Measurements from ENCODE around the gene CD34. TPM values are rescaled to one million over a fixed set of nuclear protein-coding genes. Genes with fewer than 3 reads are reported as not detected.

CD34 gene
- total and polyA plus RNA-seq, 8 donors: 3.2 to 31.2 (median 11.6) TPM

- intact Hi-C loops (cut with DNase I; ENCODE audit: low total_unique reads): loop anchor here (5.0 kb wide), 1 partner anchor 66 kb away; no protein-coding TSS in a partner anchor
- TF ChIP-seq EP300 (IDR thresholded peaks at IDR 0.05) (no peak), POLR2A (IDR thresholded peaks at IDR 0.05) (no peak), CTCF (IDR thresholded peaks at IDR 0.05) (no peak), POLR2AphosphoS5 (IDR thresholded peaks at IDR 0.05) (no peak)
These were observed 19.8 kb downstream of the CD34 start for GRCh38 chr1:207891148-207891547.

DNA sequence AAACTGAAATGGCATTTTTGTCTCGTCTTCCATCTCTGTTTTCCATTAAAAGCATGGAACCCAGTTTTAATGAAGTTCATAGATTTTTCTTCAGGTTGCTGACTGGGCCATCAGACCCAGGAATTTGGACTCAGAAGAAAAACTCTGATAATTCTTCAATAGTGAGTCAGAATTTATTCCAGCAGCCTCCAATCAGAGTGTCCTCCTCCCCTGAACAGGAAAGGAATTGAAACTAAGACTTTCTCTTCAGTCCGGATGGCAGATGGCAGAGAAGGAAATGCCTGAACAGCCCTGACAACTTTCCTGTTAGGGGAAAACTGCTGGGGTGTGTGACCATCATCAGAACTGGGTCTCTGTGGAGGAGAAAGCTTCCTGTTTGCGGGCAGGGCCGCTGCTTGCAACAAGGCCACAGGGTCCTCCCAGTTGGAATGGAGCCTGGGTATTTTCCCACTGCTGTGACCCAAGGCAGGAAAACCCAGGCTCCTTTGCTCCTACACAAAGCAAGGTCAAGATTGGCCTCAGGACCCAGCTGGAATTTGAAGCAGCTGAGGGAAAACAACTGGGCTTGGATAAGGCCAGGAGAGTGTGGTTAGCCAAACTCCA, 20.7 kb downstream of the CD34 start:
- H3K36me3 ChIP-seq: no peaks in the 10 kb centered on the region
- WGBS, 5 donors: 19 to 33% (median 28%) methylated on average over 4 of the region's 4 CpGs
- H3K4me1 ChIP-seq: peaks cover 32 to 52% (median 34%) of the 10 kb centered on the region in 4 donors
- no peaks in the 10 kb centered on the region for H3K9me3 ChIP-seq
- peak overlapping the region; percentile 26 to 86 (median 79) for H3K27ac ChIP-seq
- intact Hi-C loops (cut with DNase I; ENCODE audit: low total_unique reads): loop anchor here (5.0 kb wide), 1 partner anchor 67 kb away; no protein-coding TSS in a partner anchor
- no peak overlapping the region for H3K4me3 ChIP-seq
- TF ChIP-seq POLR2AphosphoS5 (IDR thresholded peaks at IDR 0.05) (peak in 2 of 3 donors; percentile 59 to 70), POLR2A (IDR thresholded peaks at IDR 0.05) (no peak)
- H3K27me3 ChIP-seq: no peaks in the 10 kb centered on the region
- DNase-seq: peak; percentile 66 to 79

More at GRCh38 chr1:207891148-207891547, 19.8 kb downstream of the CD34 start:
- H3K27ac ChIP-seq: peak overlapping the region in 4 of 5 donors; percentile 79 to 86 (median 79)
- H3K27me3 ChIP-seq: no peaks in the 10 kb centered on the region
- no peak overlapping the region for H3K4me3 ChIP-seq
- H3K4me1 ChIP-seq: peaks cover 23 to 43% (median 25%) of the 10 kb centered on the region in 4 donors
- WGBS, 5 donors: 84 to 95% (median 91%) methylated on average over 6 of the region's 6 CpGs
- no peaks in the 10 kb centered on the region for H3K9me3 ChIP-seq
- no peaks in the 10 kb centered on the region for H3K36me3 ChIP-seq
- DNase-seq: peak in 1 of 2 donors; percentile 5

GRCh38 chr1:207888652-207889051, 22.3 kb downstream of the CD34 start:
- Histone ChIP-seq H3K4me1 (peaks cover 36 to 68% (median 49%) of the 10 kb centered on the region in 4 donors), H3K36me3 (no peaks in the 10 kb centered on the region), H3K27me3 (no peaks in the 10 kb centered on the region), H3K4me3 (no peak overlapping the region), H3K9me3 (no peaks in the 10 kb centered on the region), H3K27ac (peak overlapping the region in 4 of 5 donors; percentile 79 to 86 (median 79))
- intact Hi-C loops (cut with DNase I; ENCODE audit: low total_unique reads): no loop called here
- TF ChIP-seq CTCF (IDR thresholded peaks at IDR 0.05) (no peak), EP300 (IDR thresholded peaks at IDR 0.05) (no peak), POLR2A (IDR thresholded peaks at IDR 0.05) (no peak), POLR2AphosphoS5 (IDR thresholded peaks at IDR 0.05) (no peak)
- DNase-seq: peak in 1 of 2 donors; percentile 25
- WGBS, 5 donors: 80 to 90% (median 82%) methylated on average over 5 of the region's 5 CpGs

DNA sequence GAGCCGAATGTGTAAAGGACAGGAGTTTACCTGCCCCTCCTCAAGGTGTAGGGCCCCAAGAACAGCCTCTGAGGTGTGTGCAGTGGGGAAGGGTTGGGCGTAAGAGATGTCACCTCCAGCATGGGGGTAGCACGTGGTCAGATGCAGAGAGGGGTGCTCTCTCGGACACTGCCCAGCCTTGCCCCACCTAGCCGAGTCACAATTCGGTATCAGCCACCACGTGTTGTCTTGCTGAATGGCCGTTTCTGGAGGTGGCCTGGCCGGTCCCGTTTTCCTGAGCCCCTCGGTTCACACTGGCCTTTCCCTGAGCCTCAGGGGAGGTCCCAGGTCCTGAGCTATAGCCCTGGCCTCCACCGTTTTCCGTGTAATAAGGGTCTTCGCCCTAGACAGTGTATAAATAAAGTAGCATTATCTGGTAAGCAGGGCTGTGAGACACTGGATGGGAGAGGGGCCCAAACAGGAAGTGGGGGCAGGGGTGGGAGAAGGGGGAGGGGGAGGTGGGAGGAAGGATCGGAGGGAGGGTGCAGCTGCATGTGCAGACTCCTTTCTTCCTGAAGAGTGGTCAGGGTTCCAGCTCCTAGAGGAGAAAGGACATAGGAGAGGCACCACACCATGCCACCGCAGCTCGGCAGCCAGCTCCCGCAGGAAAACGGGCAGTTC, 23.3 kb downstream of the CD34 start:
- intact Hi-C loops (cut with DNase I; ENCODE audit: low total_unique reads): no loop called here
- no peak overlapping the region for H3K4me3 ChIP-seq
- TF ChIP-seq EP300 (IDR thresholded peaks at IDR 0.05) (no peak), POLR2AphosphoS5 (IDR thresholded peaks at IDR 0.05) (no peak), CTCF (IDR thresholded peaks at IDR 0.05) (no peak), POLR2A (IDR thresholded peaks at IDR 0.05) (no peak)
- 74 to 84% (median 81%) methylated on average over 18 to 19 of the region's 19 CpGs for WGBS, 5 donors
- peaks cover 38 to 77% (median 53%) of the 10 kb centered on the region in 4 donors for H3K4me1 ChIP-seq
- peak overlapping the region in 3 of 5 donors; percentile 7 to 86 (median 79) for H3K27ac ChIP-seq
- H3K36me3 ChIP-seq: no peaks in the 10 kb centered on the region
- H3K9me3 ChIP-seq: no peaks in the 10 kb centered on the region
- DNase-seq: peak in 1 of 2 donors; percentile 14
- no peaks in the 10 kb centered on the region for H3K27me3 ChIP-seq

Data from stomach (tissue), 9 donors.